ENCODE data around the gene TEX47. TPM values are rescaled to one million over a fixed set of nuclear protein-coding genes. Genes with fewer than 3 reads are reported as not detected.

TEX47 gene
- total RNA-seq, 4 donors from 2014 or later: not detected

DNA sequence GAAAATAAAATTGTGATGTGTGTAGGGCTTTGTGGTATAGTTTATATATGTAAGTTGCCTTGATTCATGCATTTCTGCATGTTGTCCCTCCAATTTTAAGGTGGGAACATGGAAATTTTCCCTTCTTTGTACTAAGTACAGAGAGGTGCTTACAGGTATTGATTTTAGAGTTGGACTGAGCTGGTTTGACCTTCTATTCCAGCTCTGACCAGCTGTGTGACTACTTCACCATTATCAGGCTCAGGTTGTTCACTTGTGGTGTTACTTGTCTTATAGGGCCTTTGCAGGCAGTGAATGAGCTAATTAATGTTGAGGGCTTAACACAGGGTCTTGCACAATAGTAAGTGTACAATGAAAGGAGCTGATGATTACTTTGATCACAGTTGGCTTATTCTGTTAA, 19.7 kb downstream of the TEX47 start:
- in situ Hi-C loops (cut with MboI; ENCODE audit: low pct_ligation_motif_present in 1 of 4, low pct_unique_long_range_greater_than_20kb in 1 of 4, low sequenced_read_pairs in 3 of 4): no loop called here
- Histone ChIP-seq H3K4me1 (no peaks in the 10 kb centered on the region), H3K9me3 (no peaks in the 10 kb centered on the region), H3K27ac (no peak overlapping the region), H3K27me3 (no peaks in the 10 kb centered on the region), H3K4me3 (no peak overlapping the region), H3K36me3 (no peaks in the 10 kb centered on the region)
- no peak for TF ChIP-seq POLR2A (IDR thresholded peaks at IDR 0.05)
- no peak for TF ChIP-seq EP300 (IDR thresholded peaks at IDR 0.05; ENCODE audit: low read depth)
- no peak for TF ChIP-seq POLR2AphosphoS5 (IDR thresholded peaks at IDR 0.05)
- TF ChIP-seq, protein P1, sequence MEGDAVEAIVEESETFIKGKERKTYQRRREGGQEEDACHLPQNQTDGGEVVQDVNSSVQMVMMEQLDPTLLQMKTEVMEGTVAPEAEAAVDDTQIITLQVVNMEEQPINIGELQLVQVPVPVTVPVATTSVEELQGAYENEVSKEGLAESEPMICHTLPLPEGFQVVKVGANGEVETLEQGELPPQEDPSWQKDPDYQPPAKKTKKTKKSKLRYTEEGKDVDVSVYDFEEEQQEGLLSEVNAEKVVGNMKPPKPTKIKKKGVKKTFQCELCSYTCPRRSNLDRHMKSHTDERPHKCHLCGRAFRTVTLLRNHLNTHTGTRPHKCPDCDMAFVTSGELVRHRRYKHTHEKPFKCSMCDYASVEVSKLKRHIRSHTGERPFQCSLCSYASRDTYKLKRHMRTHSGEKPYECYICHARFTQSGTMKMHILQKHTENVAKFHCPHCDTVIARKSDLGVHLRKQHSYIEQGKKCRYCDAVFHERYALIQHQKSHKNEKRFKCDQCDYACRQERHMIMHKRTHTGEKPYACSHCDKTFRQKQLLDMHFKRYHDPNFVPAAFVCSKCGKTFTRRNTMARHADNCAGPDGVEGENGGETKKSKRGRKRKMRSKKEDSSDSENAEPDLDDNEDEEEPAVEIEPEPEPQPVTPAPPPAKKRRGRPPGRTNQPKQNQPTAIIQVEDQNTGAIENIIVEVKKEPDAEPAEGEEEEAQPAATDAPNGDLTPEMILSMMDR (IDR thresholded peaks at IDR 0.05): no peak
- intact Hi-C loops (cut with DNase I; ENCODE audit: low total_unique reads): no loop called here
- no peak for DNase-seq

DNA sequence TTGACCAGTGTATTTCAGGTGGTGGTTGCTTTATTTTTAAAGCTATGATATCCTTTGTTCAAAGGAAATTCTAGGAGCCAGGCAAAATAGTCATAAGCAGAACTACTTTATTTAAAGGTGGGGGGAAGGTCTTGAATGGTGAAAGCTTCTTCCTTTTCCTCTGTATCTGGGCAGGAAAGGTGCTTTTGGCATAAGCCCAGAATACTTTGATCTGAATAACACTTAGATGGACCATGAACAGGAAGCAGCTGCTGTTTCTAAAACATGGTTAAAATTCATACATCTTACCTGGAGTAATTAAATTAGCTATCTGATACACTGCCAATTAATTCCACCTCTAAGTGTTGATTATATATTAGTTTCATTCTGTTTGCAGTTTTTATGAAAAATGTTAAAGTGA, 22.8 kb downstream of the TEX47 start:
- in situ Hi-C loops (cut with MboI; ENCODE audit: low pct_ligation_motif_present in 1 of 4, low pct_unique_long_range_greater_than_20kb in 1 of 4, low sequenced_read_pairs in 3 of 4): no loop called here
- no peaks in the 10 kb centered on the region for H3K36me3 ChIP-seq
- no peak overlapping the region for H3K4me3 ChIP-seq
- intact Hi-C loops (cut with DNase I; ENCODE audit: low total_unique reads): no loop called here
- no peak for TF ChIP-seq EP300 (IDR thresholded peaks at IDR 0.05; ENCODE audit: low read depth)
- TF ChIP-seq POLR2A (IDR thresholded peaks at IDR 0.05): no peak
- no peak for TF ChIP-seq POLR2AphosphoS5 (IDR thresholded peaks at IDR 0.05)
- TF ChIP-seq, protein P1 (IDR thresholded peaks at IDR 0.05): no peak
- DNase-seq: no peak
- H3K4me1 ChIP-seq: no peaks in the 10 kb centered on the region
- no peak overlapping the region for H3K27ac ChIP-seq
- no peaks in the 10 kb centered on the region for H3K27me3 ChIP-seq
- H3K9me3 ChIP-seq: no peaks in the 10 kb centered on the region

GRCh38 chr7:88771417-88771816, 24.1 kb downstream of the TEX47 start:
- no peaks in the 10 kb centered on the region for H3K27me3 ChIP-seq
- no peak overlapping the region for H3K4me3 ChIP-seq
- H3K9me3 ChIP-seq: no peaks in the 10 kb centered on the region
- no peaks in the 10 kb centered on the region for H3K4me1 ChIP-seq
- no peak for DNase-seq
- intact Hi-C loops (cut with DNase I; ENCODE audit: low total_unique reads): no loop called here
- in situ Hi-C loops (cut with MboI; ENCODE audit: low pct_ligation_motif_present in 1 of 4, low pct_unique_long_range_greater_than_20kb in 1 of 4, low sequenced_read_pairs in 3 of 4): no loop called here
- 47 to 65% methylated on average over 1 of the region's 1 CpG for WGBS, 2 donors (ENCODE audit: low coverage in 1 of 2)
- TF ChIP-seq POLR2A (IDR thresholded peaks at IDR 0.05) (no peak), POLR2AphosphoS5 (IDR thresholded peaks at IDR 0.05) (no peak)
- no peaks in the 10 kb centered on the region for H3K36me3 ChIP-seq
- H3K27ac ChIP-seq: no peak overlapping the region

DNA sequence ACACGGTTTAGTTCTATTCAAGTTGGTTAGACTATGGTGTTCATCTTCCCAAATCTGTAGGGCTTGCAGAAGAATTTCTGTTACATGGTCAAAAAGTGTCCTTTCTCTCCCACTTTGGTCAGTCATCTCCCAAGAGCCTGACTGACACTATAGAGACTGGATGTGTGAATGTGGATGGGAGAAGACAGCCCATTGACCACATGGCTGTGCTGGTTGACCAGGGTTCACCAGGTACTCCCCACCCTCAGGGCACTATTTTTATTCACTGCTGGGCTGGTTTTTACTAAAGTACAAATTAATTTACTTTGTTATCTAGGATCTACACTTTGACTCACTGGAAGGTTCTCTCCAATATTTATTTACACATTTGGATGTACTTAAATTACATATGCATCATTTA, 33.8 kb downstream of the TEX47 start:
- TF ChIP-seq POLR2AphosphoS5 (IDR thresholded peaks at IDR 0.05): no peak
- TF ChIP-seq, protein P1 (IDR thresholded peaks at IDR 0.05): no peak
- no peak for TF ChIP-seq POLR2A (IDR thresholded peaks at IDR 0.05)
- no peak for TF ChIP-seq EP300 (IDR thresholded peaks at IDR 0.05; ENCODE audit: low read depth)
- no peak for DNase-seq
- WGBS, 2 donors (ENCODE audit: low coverage in 1 of 2): 33 to 74% methylated on average over 1 of the region's 1 CpG
- peaks cover 0 to 1% (median 0%) of the 10 kb centered on the region in 4 donors for H3K36me3 ChIP-seq
- intact Hi-C loops (cut with DNase I; ENCODE audit: low total_unique reads): no loop called here
- H3K4me3 ChIP-seq: no peak overlapping the region
- peaks cover 0 to 17% (median 10%) of the 10 kb centered on the region in 4 donors for H3K4me1 ChIP-seq
- no peaks in the 10 kb centered on the region for H3K9me3 ChIP-seq
- peaks cover 65% of the 10 kb centered on the region for H3K27me3 ChIP-seq
- in situ Hi-C loops (cut with MboI; ENCODE audit: low pct_ligation_motif_present in 1 of 4, low pct_unique_long_range_greater_than_20kb in 1 of 4, low sequenced_read_pairs in 3 of 4): no loop called here
- H3K27ac ChIP-seq: no peak overlapping the region

GRCh38 chr7:88760136-88760515, 35.4 kb downstream of the TEX47 start:
- H3K9me3 ChIP-seq: no peaks in the 10 kb centered on the region
- peaks cover 82% of the 10 kb centered on the region for H3K27me3 ChIP-seq
- H3K27ac ChIP-seq: no peak overlapping the region
- peaks cover 0 to 1% (median 0%) of the 10 kb centered on the region in 4 donors for H3K36me3 ChIP-seq
- no peak for DNase-seq
- H3K4me3 ChIP-seq: no peak overlapping the region
- peaks cover 0 to 17% (median 10%) of the 10 kb centered on the region in 4 donors for H3K4me1 ChIP-seq
- TF ChIP-seq EP300 (IDR thresholded peaks at IDR 0.05; ENCODE audit: low read depth): no peak
- TF ChIP-seq POLR2A (IDR thresholded peaks at IDR 0.05): no peak
- no peak for TF ChIP-seq POLR2AphosphoS5 (IDR thresholded peaks at IDR 0.05)
- TF ChIP-seq, protein P1 (IDR thresholded peaks at IDR 0.05): no peak
- WGBS, 2 donors (ENCODE audit: low coverage in 1 of 2): 23 to 29% methylated on average over 6 of the region's 6 CpGs
- intact Hi-C loops (cut with DNase I; ENCODE audit: low total_unique reads) (no loop called here), in situ Hi-C loops (cut with MboI; ENCODE audit: low pct_ligation_motif_present in 1 of 4, low pct_unique_long_range_greater_than_20kb in 1 of 4, low sequenced_read_pairs in 3 of 4) (no loop called here)

Data from transverse colon (tissue), 4 donors.